SK-N-MC (cell line): Measurements from ENCODE around the gene PARP9.

Source experiments
- EZH2 ChIP-seq: fragments of 200-600 bp; sonication (generic); IDR thresholded peaks from one replicate; pipeline ENCODE4 v1.6.1; 2017; ENCODE audit warnings: antibody characterized with exemption
- FOXP2 ChIP-seq: optimal IDR thresholded peaks from 2 replicates; pipeline ENCODE3; 2011; ENCODE audit warnings: mild to moderate bottlenecking, moderate library complexity; ENCODE audit not compliant: insufficient read depth; ENCODE audit errors: extremely low read length, control extremely low read depth
- POLR2AphosphoS5 ChIP-seq: IDR thresholded peaks from 2 replicates; pipeline ENCODE4 v1.6.1; 2012; ENCODE audit warnings: mild to moderate bottlenecking, low read depth, low read length, borderline replicate concordance

DNA sequence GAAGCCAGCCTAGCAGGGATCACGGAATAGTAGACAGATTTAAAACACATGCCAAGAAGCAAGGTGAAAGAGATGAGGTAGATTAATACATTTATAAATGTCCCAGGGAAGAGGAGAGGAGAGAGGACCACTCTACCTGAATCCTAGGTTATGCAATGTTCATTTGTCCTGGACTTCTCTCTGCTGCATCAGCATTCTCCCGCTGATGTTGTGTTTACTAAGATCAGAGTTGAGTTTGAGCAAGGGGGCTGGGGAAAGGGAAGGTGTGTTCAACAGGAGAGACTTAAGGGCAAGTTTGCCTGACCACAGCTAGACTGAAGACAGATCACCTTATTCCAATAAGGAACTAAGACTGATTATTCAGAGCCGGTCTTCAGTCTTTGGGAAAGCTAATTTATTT lies 48.2 kb downstream of the PARP9 start:
- TF ChIP-seq POLR2AphosphoS5 = no peak
- TF ChIP-seq EZH2 = no peak
- no peak for TF ChIP-seq FOXP2
